Renal cortical epithelial cell (primary cell): ENCODE measurements around the gene SLC10A3. TPM values are rescaled to one million over a fixed set of nuclear protein-coding genes. Genes with fewer than 3 reads are reported as not detected.

Experiments
- DNase-seq: peaks from one replicate; pipeline ENCODE4 v3.0.0-alpha.2; 2011; ENCODE audit warnings: low read depth
- total RNA-seq: library from RNA; depleted of rRNA; stranded (reverse); fragments of >200 nt; gene quantifications from 2 replicates; pipeline ENCODE4 v1.2.3, GENCODE V29; 2014

Gene SLC10A3
- 10.9 and 47.0 TPM in 2 replicates for total RNA-seq

GRCh38 chrX:154490414-154491083 lies at the start of gene SLC10A3:
TSS of gene SLC10A3 (minus strand) at chrX:154490629. CDS start at chrX:154488940, 1,689 bp downstream.
- DNase-seq, result peak; percentile 83

GRCh38 chrX:154539077-154539476 lies 48.6 kb upstream of the SLC10A3 start:
- DNase-seq, result no peak

- DNase-seq, result no peak
These were observed 45.5 kb upstream of the SLC10A3 start for GRCh38 chrX:154535892-154536291.

GRCh38 chrX:154534526-154535322 lies 44.3 kb upstream of the SLC10A3 start:
- peak; percentile 51 for DNase-seq

- no peak for DNase-seq
These were observed 42.3 kb upstream of the SLC10A3 start for GRCh38 chrX:154532690-154533089.

- peak; percentile 65 for DNase-seq
These were observed 41.2 kb upstream of the SLC10A3 start for GRCh38 chrX:154531626-154532025.

- no peak for DNase-seq
These were observed 39.9 kb upstream of the SLC10A3 start for GRCh38 chrX:154530286-154530685.

- peak; percentile 27 for DNase-seq
These were observed 38.8 kb upstream of the SLC10A3 start for GRCh38 chrX:154529206-154529612.

GRCh38 chrX:154526901-154527675 lies 36.7 kb upstream of the SLC10A3 start:
- DNase-seq, result peak; percentile 68

- DNase-seq, result no peak
These were observed 35.4 kb upstream of the SLC10A3 start for GRCh38 chrX:154525606-154526490.

- no peak for DNase-seq
These were observed 29.0 kb upstream of the SLC10A3 start for GRCh38 chrX:154519389-154519788.

GRCh38 chrX:154517101-154517781 lies 26.8 kb upstream of the SLC10A3 start:
- no peak for DNase-seq

GRCh38 chrX:154516656-154517100 lies 26.2 kb upstream of the SLC10A3 start:
- peak; percentile 63 for DNase-seq

- DNase-seq, result peak; percentile 57
These were observed 25.7 kb upstream of the SLC10A3 start, which contains the start of gene FAM3A for GRCh38 chrX:154515966-154516655. TSS of gene FAM3A (minus strand) at chrX:154516232. CDS start at chrX:154515772, 460 bp downstream.

- no peak for DNase-seq
These were observed 24.9 kb upstream of the SLC10A3 start for GRCh38 chrX:154515090-154515965.

GRCh38 chrX:154513716-154514115 lies 23.3 kb upstream of the SLC10A3 start:
- no peak for DNase-seq

GRCh38 chrX:154512879-154513553 lies 22.6 kb upstream of the SLC10A3 start:
- DNase-seq, result no peak

- DNase-seq, result no peak
These were observed 21.3 kb upstream of the SLC10A3 start for GRCh38 chrX:154511761-154512160.
